Measurements from ENCODE around the gene SLC2A13.
"Not testable (repeated sequence)": the region's sequence is repeated elsewhere in the genome, so short reads cannot be mapped to it uniquely, and the experiment has no call there.

The SLC2A13 gene

GRCh38 chr12:39814626-39815025 is 291.3 kb downstream of the SLC2A13 start:
- WGBS, 2 experiments (ENCODE audit: insufficient coverage in 2 of 2), result 100% methylated on average over 1 of the region's 2 CpGs
- H3K9me3 ChIP-seq (ENCODE audit: control insufficient read depth, low read length), result no peaks in the 10 kb centered on the region
- peaks cover 11% of the 10 kb centered on the region for H3K4me1 ChIP-seq (ENCODE audit: control insufficient read depth, insufficient read depth, low read length, poor library complexity, severe bottlenecking)
- no peaks in the 10 kb centered on the region for H3K36me3 ChIP-seq (ENCODE audit: control insufficient read depth, insufficient read depth, low read length)
- no peak overlapping the region for H3K4me3 ChIP-seq (ENCODE audit: extremely low read depth, insufficient read depth, low read length, poor library complexity, severe bottlenecking)
- H3K27ac ChIP-seq (ENCODE audit: low read depth, low read length, severe bottlenecking), result no peak overlapping the region

GRCh38 chr12:39813776-39814175 is 292.1 kb downstream of the SLC2A13 start:
- no peaks in the 10 kb centered on the region for H3K36me3 ChIP-seq (ENCODE audit: control insufficient read depth, insufficient read depth, low read length)

DNA sequence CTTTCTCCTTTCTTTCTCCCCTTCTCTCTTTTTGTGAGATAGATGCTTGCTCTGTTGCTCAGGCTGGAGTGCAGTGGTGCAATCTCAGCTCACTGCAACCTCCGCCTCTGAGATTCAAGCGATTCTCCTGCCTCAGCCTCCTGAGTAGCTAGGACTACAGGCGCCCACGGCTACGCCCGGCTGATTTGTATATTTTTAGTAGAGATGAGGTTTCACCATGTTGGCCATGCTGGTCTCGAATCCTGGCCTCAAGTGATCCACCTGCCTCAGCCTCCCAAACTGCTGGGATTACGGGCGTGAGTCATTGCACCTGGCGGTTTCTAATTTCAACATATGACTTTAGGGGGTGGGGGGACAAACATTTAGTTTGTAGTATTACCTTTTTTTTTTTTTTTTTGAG is 293.4 kb downstream of the SLC2A13 start:
- 80 to 92% methylated on average over 1 to 4 of the region's 10 CpGs for WGBS, 2 experiments (ENCODE audit: insufficient coverage in 2 of 2)
- not testable (repeated sequence) for H3K36me3 ChIP-seq (ENCODE audit: control insufficient read depth, insufficient read depth, low read length); H3K9me3 ChIP-seq (ENCODE audit: control insufficient read depth, low read length); H3K27ac ChIP-seq (ENCODE audit: low read depth, low read length, severe bottlenecking); H3K4me3 ChIP-seq (ENCODE audit: extremely low read depth, insufficient read depth, low read length, poor library complexity, severe bottlenecking); H3K4me1 ChIP-seq (ENCODE audit: control insufficient read depth, insufficient read depth, low read length, poor library complexity, severe bottlenecking)

More at GRCh38 chr12:39813776-39814175, 292.1 kb downstream of the SLC2A13 start:
- H3K4me1 ChIP-seq (ENCODE audit: control insufficient read depth, insufficient read depth, low read length, poor library complexity, severe bottlenecking), result peaks cover 11% of the 10 kb centered on the region
- H3K9me3 ChIP-seq (ENCODE audit: control insufficient read depth, low read length), result no peaks in the 10 kb centered on the region
- H3K4me3 ChIP-seq (ENCODE audit: extremely low read depth, insufficient read depth, low read length, poor library complexity, severe bottlenecking), result no peak overlapping the region
- no peak overlapping the region for H3K27ac ChIP-seq (ENCODE audit: low read depth, low read length, severe bottlenecking)
- 92 to 100% methylated on average over 1 to 2 of the region's 5 CpGs for WGBS, 2 experiments (ENCODE audit: insufficient coverage in 2 of 2)

DNA sequence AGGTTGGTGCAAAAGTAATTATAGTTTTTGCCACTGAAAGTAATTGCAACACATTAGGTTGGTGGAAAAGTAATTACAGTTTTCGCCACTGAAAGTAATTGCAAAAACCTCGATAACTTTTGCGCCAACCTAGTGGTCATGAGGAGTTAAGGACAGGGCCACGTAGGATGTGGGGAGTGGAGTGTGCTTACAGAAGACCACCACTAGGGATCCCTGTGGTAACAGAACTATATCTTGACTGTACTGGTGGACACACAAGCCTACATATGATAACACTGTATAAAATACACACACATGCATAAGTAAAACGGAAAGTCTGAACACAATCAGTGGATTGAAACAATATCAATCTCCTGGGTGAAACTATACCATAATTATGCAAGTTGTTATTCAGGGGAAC is 298.8 kb downstream of the SLC2A13 start:
- 76 to 91% methylated on average over 3 to 4 of the region's 5 CpGs for WGBS, 2 experiments (ENCODE audit: insufficient coverage in 2 of 2)
- Histone ChIP-seq H3K27ac (ENCODE audit: low read depth, low read length, severe bottlenecking) (no peak overlapping the region), H3K9me3 (ENCODE audit: control insufficient read depth, low read length) (no peaks in the 10 kb centered on the region), H3K36me3 (ENCODE audit: control insufficient read depth, insufficient read depth, low read length) (no peaks in the 10 kb centered on the region), H3K4me1 (ENCODE audit: control insufficient read depth, insufficient read depth, low read length, poor library complexity, severe bottlenecking) (no peaks in the 10 kb centered on the region), H3K4me3 (ENCODE audit: extremely low read depth, insufficient read depth, low read length, poor library complexity, severe bottlenecking) (no peak overlapping the region)

DNA sequence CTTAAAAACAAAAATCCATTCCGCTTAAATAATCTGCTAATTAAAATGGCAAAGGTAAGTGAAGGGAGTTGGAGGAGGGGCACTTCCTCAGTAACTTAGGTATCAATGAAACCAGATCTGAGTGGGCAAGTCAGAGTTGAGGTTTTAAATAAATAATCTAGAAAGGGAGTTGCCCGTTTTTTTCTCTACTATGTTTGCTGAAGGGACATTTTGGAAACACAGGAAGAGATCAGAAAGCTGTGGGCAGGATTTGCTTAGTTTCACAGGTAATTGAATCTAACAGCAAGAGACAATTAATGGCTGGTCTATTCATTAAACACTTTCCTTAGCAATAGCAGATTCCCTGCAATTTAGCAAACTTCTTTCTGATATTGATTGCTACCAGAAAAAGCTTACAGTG is 300.2 kb downstream of the SLC2A13 start:
- H3K4me3 ChIP-seq (ENCODE audit: extremely low read depth, insufficient read depth, low read length, poor library complexity, severe bottlenecking), result no peak overlapping the region
- no peak overlapping the region for H3K27ac ChIP-seq (ENCODE audit: low read depth, low read length, severe bottlenecking)
- no peaks in the 10 kb centered on the region for H3K36me3 ChIP-seq (ENCODE audit: control insufficient read depth, insufficient read depth, low read length)
- WGBS, 2 experiments (ENCODE audit: insufficient coverage in 2 of 2), result 83 to 86% methylated on average over 1 of the region's 2 CpGs
- H3K9me3 ChIP-seq (ENCODE audit: control insufficient read depth, low read length), result no peaks in the 10 kb centered on the region
- no peaks in the 10 kb centered on the region for H3K4me1 ChIP-seq (ENCODE audit: control insufficient read depth, insufficient read depth, low read length, poor library complexity, severe bottlenecking)

GRCh38 chr12:39804898-39805297 is 301.0 kb downstream of the SLC2A13 start:
- Histone ChIP-seq H3K27ac (ENCODE audit: low read depth, low read length, severe bottlenecking) (no peak overlapping the region), H3K4me1 (ENCODE audit: control insufficient read depth, insufficient read depth, low read length, poor library complexity, severe bottlenecking) (no peaks in the 10 kb centered on the region), H3K4me3 (ENCODE audit: extremely low read depth, insufficient read depth, low read length, poor library complexity, severe bottlenecking) (no peak overlapping the region), H3K36me3 (ENCODE audit: control insufficient read depth, insufficient read depth, low read length) (no peaks in the 10 kb centered on the region), H3K9me3 (ENCODE audit: control insufficient read depth, low read length) (no peaks in the 10 kb centered on the region)
- 84% methylated on average over 4 of the region's 4 CpGs for WGBS, 2 experiments (ENCODE audit: insufficient coverage in 2 of 2)

- H3K27ac ChIP-seq (ENCODE audit: low read depth, low read length, severe bottlenecking), result no peak overlapping the region
- no peaks in the 10 kb centered on the region for H3K9me3 ChIP-seq (ENCODE audit: control insufficient read depth, low read length)
- H3K36me3 ChIP-seq (ENCODE audit: control insufficient read depth, insufficient read depth, low read length), result no peaks in the 10 kb centered on the region
- no peak overlapping the region for H3K4me3 ChIP-seq (ENCODE audit: extremely low read depth, insufficient read depth, low read length, poor library complexity, severe bottlenecking)
- H3K4me1 ChIP-seq (ENCODE audit: control insufficient read depth, insufficient read depth, low read length, poor library complexity, severe bottlenecking), result no peaks in the 10 kb centered on the region
- no CpG with 5 or more reads among the region's 1 CpG for WGBS, 2 experiments (ENCODE audit: insufficient coverage in 2 of 2)
Measured at GRCh38 chr12:39804479-39804878, 301.4 kb downstream of the SLC2A13 start.

DNA sequence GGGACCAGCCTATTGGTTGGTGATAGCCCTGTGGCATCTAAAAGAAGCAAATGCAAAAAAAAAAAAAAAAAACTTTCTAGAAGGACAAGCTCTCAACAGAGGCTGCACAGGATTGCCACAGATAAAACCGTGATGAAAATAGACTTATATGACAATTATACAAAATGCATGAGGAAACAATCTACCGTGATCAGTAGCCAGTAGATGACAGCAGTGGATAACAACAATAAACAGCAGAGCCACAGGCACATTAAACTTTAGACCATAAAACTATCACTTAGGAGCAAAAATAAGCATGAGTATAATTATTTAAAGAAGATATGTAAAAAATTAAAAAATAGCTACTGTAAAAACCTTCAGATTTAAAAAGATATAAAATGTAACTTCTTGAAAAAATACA is 302.7 kb downstream of the SLC2A13 start:
- Histone ChIP-seq H3K4me3 (ENCODE audit: extremely low read depth, insufficient read depth, low read length, poor library complexity, severe bottlenecking) (no peak overlapping the region), H3K4me1 (ENCODE audit: control insufficient read depth, insufficient read depth, low read length, poor library complexity, severe bottlenecking) (no peaks in the 10 kb centered on the region), H3K36me3 (ENCODE audit: control insufficient read depth, insufficient read depth, low read length) (no peaks in the 10 kb centered on the region), H3K9me3 (ENCODE audit: control insufficient read depth, low read length) (no peaks in the 10 kb centered on the region), H3K27ac (ENCODE audit: low read depth, low read length, severe bottlenecking) (no peak overlapping the region)
- 100% methylated on average over 1 of the region's 2 CpGs; no CpG with 5 or more reads in 1 of the 2 experiments for WGBS, 2 experiments (ENCODE audit: insufficient coverage in 2 of 2)

DNA sequence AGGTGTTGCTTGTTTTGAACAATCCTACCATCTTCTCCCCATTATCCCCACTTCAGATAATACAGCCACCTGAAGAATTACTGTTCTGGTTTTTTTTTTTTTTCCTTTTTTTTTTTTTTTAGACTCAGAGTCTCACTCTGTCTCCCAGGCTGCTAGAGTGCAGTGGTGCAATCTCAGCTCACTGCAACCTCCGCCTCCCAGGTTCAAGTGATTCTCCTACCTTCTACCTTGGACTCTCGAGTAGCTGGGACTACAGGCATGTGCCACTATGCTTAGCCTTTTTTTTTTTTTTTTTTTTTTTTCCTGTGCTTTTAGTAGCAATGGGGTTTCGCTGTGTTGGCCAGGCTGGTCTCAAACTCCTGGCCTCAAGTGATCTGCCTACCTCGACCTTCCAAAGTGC is 306.9 kb downstream of the SLC2A13 start:
- H3K36me3 ChIP-seq (ENCODE audit: control insufficient read depth, insufficient read depth, low read length), result no peaks in the 10 kb centered on the region
- no peaks in the 10 kb centered on the region for H3K4me1 ChIP-seq (ENCODE audit: control insufficient read depth, insufficient read depth, low read length, poor library complexity, severe bottlenecking)
- no peak overlapping the region for H3K4me3 ChIP-seq (ENCODE audit: extremely low read depth, insufficient read depth, low read length, poor library complexity, severe bottlenecking)
- H3K27ac ChIP-seq (ENCODE audit: low read depth, low read length, severe bottlenecking), result no peak overlapping the region
- 80 to 85% methylated on average over 1 to 2 of the region's 4 CpGs for WGBS, 2 experiments (ENCODE audit: insufficient coverage in 2 of 2)
- H3K9me3 ChIP-seq (ENCODE audit: control insufficient read depth, low read length), result no peaks in the 10 kb centered on the region

DNA sequence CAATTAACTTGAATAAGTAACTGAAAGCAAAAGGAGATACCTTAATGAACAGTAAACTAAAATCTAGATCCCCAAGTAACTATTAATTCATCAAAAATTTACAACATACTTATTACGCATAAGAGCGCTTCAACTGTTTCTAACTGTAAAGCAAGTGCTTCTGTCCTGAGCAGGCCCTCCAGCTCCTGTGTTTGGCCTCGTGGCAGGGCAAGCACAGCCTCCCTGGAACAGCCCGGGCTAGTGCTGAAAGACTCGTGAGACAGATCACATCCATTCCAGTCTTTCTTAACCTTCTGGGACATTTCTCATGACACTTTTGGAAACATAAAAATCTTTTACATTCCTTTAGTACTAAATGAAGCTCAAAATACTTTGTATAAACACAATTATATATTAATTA is 307.5 kb downstream of the SLC2A13 start:
- Histone ChIP-seq H3K36me3 (ENCODE audit: control insufficient read depth, insufficient read depth, low read length) (no peaks in the 10 kb centered on the region), H3K4me3 (ENCODE audit: extremely low read depth, insufficient read depth, low read length, poor library complexity, severe bottlenecking) (no peak overlapping the region), H3K9me3 (ENCODE audit: control insufficient read depth, low read length) (no peaks in the 10 kb centered on the region), H3K27ac (ENCODE audit: low read depth, low read length, severe bottlenecking) (no peak overlapping the region), H3K4me1 (ENCODE audit: control insufficient read depth, insufficient read depth, low read length, poor library complexity, severe bottlenecking) (no peaks in the 10 kb centered on the region)
- 94 to 95% methylated on average over 5 of the region's 5 CpGs for WGBS, 2 experiments (ENCODE audit: insufficient coverage in 2 of 2)

GRCh38 chr12:39795481-39795880 is 310.4 kb downstream of the SLC2A13 start:
- no peaks in the 10 kb centered on the region for H3K9me3 ChIP-seq (ENCODE audit: control insufficient read depth, low read length)
- H3K36me3 ChIP-seq (ENCODE audit: control insufficient read depth, insufficient read depth, low read length), result no peaks in the 10 kb centered on the region
- no peak overlapping the region for H3K4me3 ChIP-seq (ENCODE audit: extremely low read depth, insufficient read depth, low read length, poor library complexity, severe bottlenecking)
- H3K27ac ChIP-seq (ENCODE audit: low read depth, low read length, severe bottlenecking), result no peak overlapping the region
- H3K4me1 ChIP-seq (ENCODE audit: control insufficient read depth, insufficient read depth, low read length, poor library complexity, severe bottlenecking), result no peaks in the 10 kb centered on the region
- WGBS, 2 experiments (ENCODE audit: insufficient coverage in 2 of 2), result 87 to 100% methylated on average over 1 to 2 of the region's 2 CpGs
